H1 (cell line): ENCODE data around the gene ADAM12. TPM values are rescaled to one million over a fixed set of nuclear protein-coding genes. Genes with fewer than 3 reads are reported as not detected.

Experiments used
- ASH2L ChIP-seq: fragments of 200-600, 300-600 bp; sonication (generic); IDR thresholded peaks from one replicate; pipeline ENCODE4 v1.7.1; 2017; ENCODE audit warnings: low read length
- CEBPB ChIP-seq: IDR thresholded peaks from 2 replicates; pipeline ENCODE4 v1.6.1; 2012; ENCODE audit warnings: low read depth, low read length
- CREB1 ChIP-seq: IDR thresholded peaks from 2 replicates; pipeline ENCODE4 v1.6.1; 2012; ENCODE audit warnings: inconsistent platforms
- RNF2 ChIP-seq: fragments of 200-900, 300-1000 bp; sonication (generic); IDR thresholded peaks from 2 replicates; pipeline ENCODE4 v1.7.1; 2016; ENCODE audit warnings: borderline replicate concordance, low read depth, mild to moderate bottlenecking, antibody characterized with exemption, low read length; ENCODE audit not compliant: poor library complexity, severe bottlenecking; ENCODE audit errors: missing control alignments
- polyA plus RNA-seq, 7 experiments: library from polyadenylated mRNA; depleted of rRNA in 3 of 7; stranded (reverse) in 5 of 7; unstranded in 2 of 7; fragments of >200 nt in 5 of 7; fragments of 200-250 nt in 2 of 7; gene quantifications; 1 replicate in 5 of 7; 2 replicates in 1 of 7; 4 replicates in 1 of 7; pipeline versions ENCODE4 v1.2.1 to v1.2.3, GENCODE V29; 2011 to 2013; ENCODE audit warnings: missing spikeins in 2 of 7, mixed read lengths in 2 of 7
- total RNA-seq: library from RNA; stranded (reverse); fragmentation: NEBNext Ultra II Directional; extraction: Animal tissue kit (Norgen Biotek cat#: 25700); gene quantifications from 2 replicates; pipeline ENCODE4 v1.2.1, GENCODE V29; 2021

The ADAM12 gene
- total and polyA plus RNA-seq, 2 of the 8 experiments (the other 6 are each of a cell fraction or from before 2014, with no cell fraction given): 0.07 to 0.17 TPM

- no peak for TF ChIP-seq RNF2
- no peak for TF ChIP-seq CREB1
- TF ChIP-seq CEBPB: no peak
- TF ChIP-seq ASH2L: no peak
Measured at GRCh38 chr10:126334272-126334671, 54.0 kb downstream of the ADAM12 start (continued).
